Upper lobe of left lung (tissue), 4 donors: ENCODE results near the gene DNAJC16.

Experiments
- EP300 ChIP-seq, 4 donors: sonication (generic); formaldehyde crosslinking; IDR thresholded peaks; one replicate each; pipeline ENCODE4 v1.5.1; 2017; ENCODE audit warnings: antibody characterized with exemption in 4 of 4, control low read depth in 2 of 4
- POLR2A ChIP-seq, 4 donors: fragments of 450-650 bp; IDR thresholded peaks; one replicate each; pipeline ENCODE4 v1.5.1; 2016 to 2017; ENCODE audit warnings: antibody characterized with exemption in 4 of 4, mild to moderate bottlenecking in 2 of 4
- POLR2AphosphoS5 ChIP-seq, 2 donors: sonication (generic); formaldehyde crosslinking; IDR thresholded peaks; one replicate each; pipeline ENCODE4 v1.5.1; 2017; ENCODE audit warnings: antibody characterized with exemption in 2 of 2
- TF ChIP-seq, protein P1 (sequence below), 6 experiments: fragments of 450-650 bp in 4 of 6; fragments of 200-600 bp in 2 of 6; sonication (generic) in 2 of 6; IDR thresholded peaks; one replicate each; pipeline ENCODE4 v1.5.1; 2016 to 2019; ENCODE audit warnings: antibody characterized with exemption in 6 of 6

DNA sequence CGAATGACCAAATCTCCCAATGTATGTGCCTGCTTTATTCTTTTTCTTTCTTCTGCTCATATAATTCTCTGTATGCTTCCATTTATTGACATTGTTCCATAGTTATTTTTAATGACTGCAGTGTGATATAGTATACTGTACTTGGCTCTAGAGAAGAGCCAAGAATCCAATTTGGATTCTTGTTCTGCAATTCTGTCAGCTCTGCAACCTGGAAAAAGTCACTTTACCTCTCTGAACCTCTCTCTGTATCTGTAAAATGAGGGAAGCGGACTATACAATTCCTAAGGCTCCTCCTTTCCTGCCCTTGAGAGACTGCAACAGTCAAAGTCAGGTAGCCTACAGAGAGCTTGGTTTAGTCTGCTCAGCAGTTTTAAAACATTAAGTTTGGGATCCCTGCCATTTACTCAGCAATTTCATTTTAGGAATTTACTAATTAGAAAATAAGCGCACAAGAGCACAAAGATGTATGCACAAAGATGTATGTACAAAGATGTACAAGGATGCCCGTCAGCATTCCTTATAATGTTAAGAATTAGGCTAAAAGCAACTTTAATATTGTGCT lies 14.7 kb downstream of the DNAJC16 start:
- TF ChIP-seq, protein P1, sequence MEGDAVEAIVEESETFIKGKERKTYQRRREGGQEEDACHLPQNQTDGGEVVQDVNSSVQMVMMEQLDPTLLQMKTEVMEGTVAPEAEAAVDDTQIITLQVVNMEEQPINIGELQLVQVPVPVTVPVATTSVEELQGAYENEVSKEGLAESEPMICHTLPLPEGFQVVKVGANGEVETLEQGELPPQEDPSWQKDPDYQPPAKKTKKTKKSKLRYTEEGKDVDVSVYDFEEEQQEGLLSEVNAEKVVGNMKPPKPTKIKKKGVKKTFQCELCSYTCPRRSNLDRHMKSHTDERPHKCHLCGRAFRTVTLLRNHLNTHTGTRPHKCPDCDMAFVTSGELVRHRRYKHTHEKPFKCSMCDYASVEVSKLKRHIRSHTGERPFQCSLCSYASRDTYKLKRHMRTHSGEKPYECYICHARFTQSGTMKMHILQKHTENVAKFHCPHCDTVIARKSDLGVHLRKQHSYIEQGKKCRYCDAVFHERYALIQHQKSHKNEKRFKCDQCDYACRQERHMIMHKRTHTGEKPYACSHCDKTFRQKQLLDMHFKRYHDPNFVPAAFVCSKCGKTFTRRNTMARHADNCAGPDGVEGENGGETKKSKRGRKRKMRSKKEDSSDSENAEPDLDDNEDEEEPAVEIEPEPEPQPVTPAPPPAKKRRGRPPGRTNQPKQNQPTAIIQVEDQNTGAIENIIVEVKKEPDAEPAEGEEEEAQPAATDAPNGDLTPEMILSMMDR (IDR thresholded peaks at IDR 0.05), result no peak
- no peak for TF ChIP-seq POLR2AphosphoS5 (IDR thresholded peaks at IDR 0.05)
- TF ChIP-seq EP300 (IDR thresholded peaks at IDR 0.05), result no peak
- TF ChIP-seq POLR2A (IDR thresholded peaks at IDR 0.05), result no peak
